GM13976 (cell line): ENCODE data around the gene ZFPM1.

ENCODE experiments used
- DNase-seq: peaks from one replicate; pipeline ENCODE4 v3.0.0; 2012; ENCODE audit warnings: low spot score
- CTCF ChIP-seq: IDR thresholded peaks from 2 replicates; pipeline ENCODE4 v1.5.1; 2012; ENCODE audit warnings: borderline replicate concordance, mild to moderate bottlenecking; ENCODE audit not compliant: insufficient read depth; ENCODE audit errors: extremely low read depth, missing control alignments, control extremely low read depth
- in situ Hi-C: fragments of 300-500 bp; cut with MboI; formaldehyde crosslinking; loops from one replicate; pipeline ENCODE4 v1.12.0; 2022; ENCODE audit warnings: low sequenced_read_pairs, mixed read lengths, inconsistent platforms; ENCODE audit not compliant: unreplicated experiment

Gene ZFPM1

GRCh38 chr16:88526008-88526905 is 73.2 kb downstream of the ZFPM1 start:
- in situ Hi-C loops, result loop anchor here (25.0 kb wide), 1 partner anchor 89 kb away; no protein-coding TSS in a partner anchor

DNA sequence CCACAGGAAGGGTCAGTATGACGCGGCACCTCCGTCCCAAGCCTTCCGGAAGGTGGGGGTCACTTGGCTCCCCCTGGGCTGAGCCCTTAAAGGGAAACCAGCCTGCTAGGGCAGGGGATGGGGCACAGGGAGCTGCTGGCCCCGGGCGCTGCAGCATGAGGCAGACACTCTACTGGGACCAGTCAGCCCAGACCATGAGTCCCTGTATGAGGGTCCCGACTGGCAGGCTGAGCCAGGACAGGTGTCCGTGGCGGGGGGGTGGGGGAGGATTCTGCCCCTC is 73.8 kb downstream of the ZFPM1 start:
- TF ChIP-seq CTCF, result no peak
- DNase-seq, result no peak
- in situ Hi-C loops, result loop anchor here (25.0 kb wide), 1 partner anchor 90 kb away; no protein-coding TSS in a partner anchor

More at GRCh38 chr16:88526008-88526905, 73.2 kb downstream of the ZFPM1 start:
- DNase-seq, result no peak
- no peak for TF ChIP-seq CTCF

- peak; percentile 92 for DNase-seq
- in situ Hi-C loops, result loop anchor here (25.0 kb wide), 1 partner anchor 90 kb away; no protein-coding TSS in a partner anchor
- TF ChIP-seq CTCF, result peak; percentile 82
Measured at GRCh38 chr16:88527186-88527936, 74.3 kb downstream of the ZFPM1 start.

- DNase-seq, result no peak
- in situ Hi-C loops, result loop anchor here (25.0 kb wide), 1 partner anchor 91 kb away; no protein-coding TSS in a partner anchor
- no peak for TF ChIP-seq CTCF
Measured at GRCh38 chr16:88527937-88528743, 75.1 kb downstream of the ZFPM1 start.

- in situ Hi-C loops, result loop anchor here (25.0 kb wide), 1 partner anchor 92 kb away; no protein-coding TSS in a partner anchor
- TF ChIP-seq CTCF, result no peak
- no peak for DNase-seq
Measured at GRCh38 chr16:88528902-88529318, 75.8 kb downstream of the ZFPM1 start.

DNA sequence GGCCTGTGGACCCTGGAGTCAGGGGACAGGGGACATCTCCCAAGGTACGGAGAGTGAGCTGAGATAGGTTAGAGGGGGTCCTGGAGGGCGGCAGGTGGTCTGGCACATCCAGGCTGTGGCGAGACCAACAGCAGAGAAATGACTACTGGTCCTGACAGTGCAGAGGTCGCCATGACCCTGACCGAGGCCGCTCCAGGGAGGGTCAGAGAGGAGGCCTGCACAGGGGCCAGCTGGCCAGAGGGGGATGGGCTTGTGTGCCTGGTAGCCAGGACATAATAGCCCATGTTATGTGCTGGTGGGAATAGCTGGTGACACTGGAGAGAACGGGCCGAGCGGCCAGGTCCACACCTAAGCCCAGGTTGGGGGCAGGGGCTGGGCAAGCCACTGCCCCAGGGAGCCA is 76.5 kb downstream of the ZFPM1 start:
- no peak for DNase-seq
- in situ Hi-C loops, result loop anchor here (25.0 kb wide), 1 partner anchor 92 kb away; no protein-coding TSS in a partner anchor
- no peak for TF ChIP-seq CTCF
